H54 (cell line): Measurements from ENCODE around the gene CMIP.

Source experiments
- DNase-seq: peaks from one replicate; pipeline ENCODE4 v3.0.0; 2011; ENCODE audit warnings: low spot score, mixed read lengths; ENCODE audit not compliant: insufficient read length
- FAIRE-seq: peaks from 3 replicates; lab custom pipeline; 2011; peaks lifted over from hg19 to GRCh38; lab: Jason Lieb, UNC
- POLR2A ChIP-seq: IDR thresholded peaks from 2 replicates; pipeline ENCODE4 v1.6.1; 2011; ENCODE audit warnings: low read depth, mild to moderate bottlenecking, low read length

Gene CMIP

DNA sequence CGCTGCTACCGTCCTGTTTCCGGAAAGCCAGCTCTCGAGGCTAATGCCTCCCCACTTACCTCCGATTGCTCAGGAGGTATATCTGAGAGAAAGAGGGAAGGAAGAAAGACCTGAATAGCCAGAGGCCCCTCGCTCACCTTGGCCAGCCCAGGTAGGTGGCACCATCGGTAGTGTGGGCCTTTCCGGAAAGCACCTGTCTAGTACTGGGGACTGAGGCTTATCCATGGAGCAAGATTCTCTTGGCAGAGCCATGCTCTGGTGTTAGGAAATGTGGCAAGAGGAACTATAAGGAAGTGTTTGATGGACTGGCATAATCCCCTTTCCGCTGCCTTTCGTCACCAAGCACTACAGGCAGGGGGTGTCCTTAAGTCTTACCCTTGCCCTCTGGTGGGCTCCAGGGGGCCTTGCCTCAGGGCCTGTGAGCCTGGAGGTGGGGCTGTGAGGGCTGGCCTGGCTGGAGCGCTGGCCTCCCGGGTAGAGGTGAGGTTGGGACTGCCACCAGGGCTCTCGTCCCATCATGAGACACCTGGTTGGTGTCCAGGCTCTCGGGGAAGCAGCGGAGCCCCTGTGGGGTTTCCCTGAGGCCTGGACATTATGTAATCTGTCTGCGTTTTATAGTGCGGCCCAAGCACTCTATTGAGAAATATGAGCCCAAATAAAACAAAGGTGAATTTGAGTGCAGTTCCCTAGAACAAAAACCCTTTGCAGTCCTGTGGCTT, 2.9 kb downstream of the CMIP start:
- TF ChIP-seq POLR2A, result no peak
- FAIRE-seq, result no peak
- DNase-seq, result no peak

DNA sequence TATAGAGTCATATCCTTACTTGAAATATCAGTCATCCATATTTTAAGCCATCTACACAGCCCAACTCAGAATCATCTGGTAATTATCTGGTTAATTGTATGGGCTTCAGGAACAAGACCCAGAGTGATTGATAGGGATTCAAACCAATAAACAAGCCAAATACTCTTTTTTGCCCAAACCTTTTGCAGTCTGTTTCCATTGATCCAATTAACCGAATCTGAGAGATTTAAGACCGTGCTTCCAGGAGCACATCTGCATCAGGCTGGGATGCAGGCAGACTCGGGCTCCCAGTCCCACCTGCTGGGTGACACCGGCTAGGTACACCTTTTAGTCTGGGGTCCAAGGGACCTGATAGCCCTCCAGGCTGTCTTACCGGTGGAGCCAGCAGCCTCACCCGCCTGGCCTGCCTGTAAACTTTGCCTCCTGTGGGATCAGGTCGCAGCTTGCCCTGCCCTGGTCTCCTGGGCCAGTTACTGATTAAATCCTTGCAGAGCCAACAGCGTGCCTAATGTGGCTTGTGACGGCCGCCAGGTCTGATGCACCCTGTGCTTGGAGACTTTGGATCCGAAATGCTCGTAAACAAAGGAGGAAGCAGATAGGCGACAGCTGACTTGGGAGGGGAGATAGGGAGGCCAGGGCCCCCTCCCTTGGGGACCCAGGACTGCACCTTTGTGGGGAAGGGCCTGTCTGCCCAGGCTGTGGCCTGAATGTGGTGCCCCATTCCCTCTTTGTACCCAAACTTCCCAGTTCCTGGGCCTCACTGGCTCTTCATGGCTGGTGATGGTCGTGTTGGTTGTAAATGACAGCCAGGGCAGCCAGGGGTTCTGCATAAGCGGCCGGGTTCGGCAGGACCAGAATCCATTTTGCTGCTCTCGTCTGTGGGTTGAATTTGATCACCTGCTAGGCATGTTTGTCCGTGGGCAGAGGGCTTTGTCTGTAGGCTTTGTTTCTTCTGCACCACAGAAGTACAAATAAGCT, 3.8 kb downstream of the CMIP start:
- DNase-seq (no peak), FAIRE-seq (no peak)
- TF ChIP-seq POLR2A, result no peak

DNA sequence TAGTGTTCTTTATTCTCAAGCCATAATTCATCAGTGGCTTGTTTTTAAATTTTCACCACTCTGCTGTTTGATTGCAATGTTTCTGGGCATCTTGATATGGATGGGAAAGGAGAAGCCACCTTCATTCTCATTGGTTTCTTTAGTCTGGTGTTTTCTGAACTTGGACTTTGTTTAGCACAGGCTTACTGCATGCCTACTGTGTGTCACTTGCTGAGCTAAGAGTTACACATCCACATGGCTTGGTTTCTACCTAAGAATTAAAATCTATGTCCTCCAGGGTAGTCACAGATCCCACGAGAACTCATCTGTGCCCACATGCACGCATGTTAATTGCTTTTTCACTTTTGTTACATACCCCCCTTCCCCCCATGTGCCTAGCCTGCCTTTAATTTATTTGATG, 4.6 kb downstream of the CMIP start:
- DNase-seq (no peak), FAIRE-seq (no peak)
- TF ChIP-seq POLR2A, result no peak

DNA sequence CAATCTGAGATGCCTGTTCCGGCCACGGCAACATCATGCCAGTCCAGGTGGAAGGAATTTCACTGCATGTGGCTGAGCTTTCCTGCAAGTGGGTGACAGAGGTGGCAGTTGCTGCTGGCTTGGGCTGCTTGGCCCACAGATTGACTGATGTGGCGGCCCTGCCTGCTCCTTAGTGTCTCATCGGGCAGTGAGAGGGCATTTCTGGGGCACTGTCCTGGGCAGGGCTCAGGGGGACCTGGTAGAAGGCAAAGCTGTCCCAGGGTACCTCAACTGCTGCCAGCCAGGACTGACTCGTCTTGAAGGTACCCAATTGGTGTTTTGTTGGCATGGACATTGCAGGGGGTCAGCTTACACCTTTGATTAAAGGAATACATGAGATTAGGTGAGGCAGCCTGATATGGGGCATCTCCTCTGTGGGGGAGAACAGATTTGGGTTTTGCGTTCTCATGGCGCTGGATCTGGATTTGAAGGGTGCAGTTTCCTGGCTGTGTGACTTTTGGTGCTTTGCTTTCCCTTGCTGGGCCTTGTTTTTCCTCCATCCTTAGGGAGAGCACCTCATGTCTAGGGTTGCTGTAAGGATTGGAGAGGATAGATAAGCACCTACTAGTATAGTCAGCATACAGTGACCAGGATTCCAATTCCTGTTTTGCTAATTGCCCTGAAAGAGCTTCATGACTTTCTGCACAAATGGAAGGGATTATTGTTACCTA, 5.4 kb downstream of the CMIP start:
- no peak for TF ChIP-seq POLR2A
- DNase-seq (no peak), FAIRE-seq (no peak)

DNA sequence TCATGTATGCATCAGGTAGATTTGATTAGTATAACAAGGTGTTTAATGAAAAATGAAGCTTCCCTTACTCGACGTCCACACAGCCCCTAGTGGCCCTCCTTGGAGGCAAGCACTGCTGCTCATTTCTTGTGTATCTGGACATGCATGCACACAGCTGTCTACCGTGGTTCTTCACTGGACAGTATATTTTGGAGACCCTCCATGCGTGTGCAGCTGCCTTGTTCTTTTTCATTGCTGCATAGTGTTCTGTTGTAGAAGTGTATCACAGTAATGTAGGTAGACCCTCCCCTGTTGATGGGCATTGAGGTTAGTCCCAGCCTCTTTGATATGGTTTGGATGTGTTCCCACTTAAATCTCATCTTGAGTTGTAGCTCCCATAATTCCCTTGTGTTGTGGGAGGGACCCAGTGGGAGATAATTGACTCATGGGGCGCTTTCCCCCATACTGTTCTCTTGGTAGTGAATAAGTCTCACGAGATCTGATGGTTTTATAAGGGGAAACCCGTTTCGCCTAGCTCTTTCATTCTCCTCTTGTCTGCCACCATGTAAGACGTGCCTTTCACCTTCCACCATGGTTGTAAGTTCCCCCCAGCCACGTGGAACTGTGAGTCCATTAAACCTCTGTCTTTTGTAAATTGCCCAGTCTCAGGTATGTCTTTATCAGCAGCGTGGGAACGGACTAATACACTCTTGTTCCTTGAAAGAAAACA, 6.3 kb downstream of the CMIP start:
- FAIRE-seq, result no peak
- no peak for TF ChIP-seq POLR2A
- DNase-seq, result no peak

DNA sequence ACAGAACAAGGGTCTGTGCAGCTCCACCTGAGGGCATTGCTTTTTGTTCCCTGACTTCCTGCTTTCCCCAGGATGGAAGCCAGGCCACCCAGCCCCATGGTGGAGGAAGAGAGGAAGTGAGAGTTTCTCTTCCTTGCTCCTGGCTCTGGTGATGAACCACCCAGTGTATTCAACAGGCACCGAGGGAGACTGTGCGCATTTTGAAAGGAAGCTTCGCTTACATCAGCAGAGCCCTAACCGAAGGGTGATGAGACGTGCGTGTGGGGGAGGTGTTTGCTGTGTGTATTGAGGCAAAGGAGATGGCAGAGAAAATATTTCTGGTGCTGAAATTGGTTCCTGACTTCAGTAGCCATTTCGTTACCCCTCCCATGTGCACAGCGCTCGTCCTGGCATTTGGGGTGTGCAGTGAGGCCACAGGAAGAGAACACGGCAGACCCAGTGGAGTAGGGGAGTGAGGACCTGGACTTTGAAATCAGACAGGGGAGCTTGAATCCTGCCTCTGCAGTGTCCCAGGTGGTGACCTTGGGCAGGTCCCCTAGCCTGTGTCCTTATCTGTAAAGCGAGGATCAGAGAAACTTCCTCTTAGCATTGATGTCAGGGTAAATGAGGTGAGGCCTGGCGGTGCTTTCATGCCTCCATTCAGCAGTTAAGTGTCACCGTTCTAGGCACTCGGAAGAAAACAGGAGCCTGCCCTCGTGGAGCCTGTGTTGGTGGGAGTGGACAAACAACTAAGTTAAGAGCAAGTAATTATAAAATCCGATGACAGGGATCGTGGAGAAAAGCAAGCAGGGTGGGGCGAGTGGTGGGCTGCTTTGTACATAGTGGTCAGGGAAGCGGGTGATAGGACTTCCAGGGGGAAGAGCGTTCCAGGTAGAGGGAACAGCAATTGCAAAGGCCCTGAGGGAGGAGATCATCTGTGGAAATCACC, 7.4 kb downstream of the CMIP start:
- DNase-seq (no peak), FAIRE-seq (no peak)
- TF ChIP-seq POLR2A, result no peak

DNA sequence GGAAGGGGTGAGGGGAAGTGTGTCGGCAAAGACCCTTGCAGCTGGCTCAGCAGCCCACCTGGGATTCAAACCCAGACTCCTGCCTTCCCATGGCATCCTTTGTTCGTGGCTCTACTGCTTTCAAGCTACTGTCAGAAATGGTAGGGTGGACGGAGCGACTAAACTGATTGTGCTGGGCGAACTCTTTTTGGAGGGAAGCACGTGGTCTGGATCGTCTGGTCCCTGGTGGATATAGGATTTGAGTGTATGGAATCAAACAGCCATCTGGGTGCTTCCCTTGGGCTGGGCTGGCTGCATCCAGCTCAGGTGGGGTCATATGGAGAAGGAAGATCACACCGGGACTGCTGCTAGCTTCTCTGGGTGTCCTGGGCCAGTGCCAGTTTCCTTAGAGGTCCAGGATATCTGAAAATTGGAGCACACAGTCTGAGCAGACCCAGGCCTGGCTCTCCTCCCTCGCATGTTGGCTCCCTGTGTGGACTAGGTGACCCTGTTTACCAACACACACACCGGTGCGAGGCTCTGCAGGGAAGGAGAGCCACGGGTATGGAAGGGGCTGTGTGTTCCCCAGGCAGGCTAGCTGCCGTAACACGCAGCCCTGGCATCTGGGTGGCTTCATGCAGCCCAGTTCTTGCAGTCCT, 8.6 kb downstream of the CMIP start:
- FAIRE-seq, result no peak
- DNase-seq, result no peak
- no peak for TF ChIP-seq POLR2A

DNA sequence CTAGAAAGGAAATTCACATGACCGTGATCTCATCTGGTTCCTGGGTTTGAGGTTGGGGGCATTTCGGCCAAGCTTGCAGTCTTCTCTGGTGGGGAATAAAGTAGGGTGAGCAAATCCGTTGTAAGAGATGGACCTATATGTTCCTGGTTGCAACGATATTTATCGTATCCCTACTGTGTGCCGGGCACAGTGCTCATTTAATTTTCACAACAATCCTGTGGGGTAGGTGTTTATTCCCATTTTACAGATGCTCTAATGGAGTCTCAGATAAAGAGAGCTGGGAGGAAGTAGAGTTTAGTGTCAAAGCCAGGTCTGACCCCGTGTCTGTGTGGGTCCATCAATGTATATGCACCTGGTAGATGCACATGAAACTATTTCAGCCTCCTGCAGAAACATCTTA, 9.4 kb downstream of the CMIP start:
- no peak for TF ChIP-seq POLR2A
- DNase-seq (no peak), FAIRE-seq (no peak)

DNA sequence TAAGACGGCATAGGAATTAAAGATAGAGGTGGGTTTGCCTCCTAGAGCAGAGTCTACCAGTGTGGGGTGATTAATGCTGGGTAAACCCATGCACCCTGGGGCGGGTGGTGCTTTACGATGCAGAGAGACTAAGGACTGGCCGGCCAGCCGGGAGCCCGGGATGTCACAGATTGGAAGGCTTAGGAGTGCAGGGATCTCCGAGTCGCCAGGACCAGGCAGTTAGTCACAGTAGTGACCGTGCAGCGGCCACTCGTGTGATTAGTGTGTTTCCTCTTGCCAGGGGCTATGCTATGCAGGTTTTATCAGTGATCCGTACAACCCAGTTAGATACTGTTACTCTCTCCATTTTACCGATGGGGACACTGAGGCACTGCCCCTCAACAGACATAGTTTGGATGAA, 10.4 kb downstream of the CMIP start:
- no peak for TF ChIP-seq POLR2A
- DNase-seq (no peak), FAIRE-seq (no peak)

DNA sequence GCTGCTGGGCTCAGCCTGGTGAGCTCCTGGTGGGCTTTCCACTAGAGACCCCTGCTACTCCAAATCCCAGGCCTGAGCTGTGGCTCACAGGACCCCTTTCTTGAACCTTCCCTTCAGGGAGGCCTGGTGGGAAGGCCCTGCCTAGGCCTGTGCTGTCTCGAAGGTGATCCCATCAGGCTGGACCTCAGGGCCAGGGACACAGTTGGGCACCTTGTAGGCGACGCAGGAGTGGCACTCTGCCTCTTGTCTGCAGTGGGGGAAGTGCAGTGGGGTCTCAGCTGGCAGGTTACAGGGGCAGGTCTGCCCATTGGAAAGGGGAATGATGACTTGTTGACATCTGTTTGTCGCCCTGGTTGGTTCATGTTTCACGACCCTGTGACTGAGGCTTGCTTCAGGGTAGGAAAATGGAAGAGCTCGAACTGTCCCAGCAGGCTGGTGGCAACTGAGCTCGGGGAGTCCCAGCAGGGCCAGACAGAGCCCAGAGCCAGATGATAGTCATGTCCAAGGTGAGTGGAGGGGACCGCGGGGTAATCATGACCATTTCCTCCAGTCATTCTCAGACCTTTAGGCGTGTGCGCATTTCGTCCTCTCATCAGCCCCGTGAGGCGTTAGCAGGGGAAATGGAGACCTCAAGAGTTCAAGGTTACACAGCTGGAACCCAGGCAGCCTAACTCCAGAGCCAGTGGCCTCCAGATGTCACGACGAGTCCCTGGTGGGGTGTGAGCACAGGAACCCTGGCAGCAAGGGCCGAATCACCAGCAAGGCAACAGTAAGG, 11.3 kb downstream of the CMIP start:
- FAIRE-seq (no peak), DNase-seq (no peak)
- no peak for TF ChIP-seq POLR2A
